ENCODE measurements around the gene TAP2. TPM values are rescaled to one million over a fixed set of nuclear protein-coding genes. Genes with fewer than 3 reads are reported as not detected.

The TAP2 gene
- total and polyA plus RNA-seq, 2 donors (not counting 1 experiment from before 2014, with no cell fraction given): 66.1 to 126 TPM

- no peaks in the 10 kb centered on the region for H3K27me3 ChIP-seq (replicated peaks in 1 of 4; ENCODE audit: control extremely low read depth in 1 of 4, control insufficient read depth in 3 of 4, insufficient read depth in 4 of 4, low read length in 3 of 4)
- peak within 1 kb of the TSS; percentile 98 to 99 for H3K27ac ChIP-seq (ENCODE audit: low read length in 2 of 2)
- peak within 1 kb of the TSS; percentile 100 for H3K27ac Mint-ChIP-seq
- no peak for TF ChIP-seq EZH2 (IDR thresholded peaks at IDR 0.05; ENCODE audit: borderline replicate concordance, insufficient read depth, low read depth, low read length, poor library complexity, severe bottlenecking)
- TF ChIP-seq, protein P1, sequence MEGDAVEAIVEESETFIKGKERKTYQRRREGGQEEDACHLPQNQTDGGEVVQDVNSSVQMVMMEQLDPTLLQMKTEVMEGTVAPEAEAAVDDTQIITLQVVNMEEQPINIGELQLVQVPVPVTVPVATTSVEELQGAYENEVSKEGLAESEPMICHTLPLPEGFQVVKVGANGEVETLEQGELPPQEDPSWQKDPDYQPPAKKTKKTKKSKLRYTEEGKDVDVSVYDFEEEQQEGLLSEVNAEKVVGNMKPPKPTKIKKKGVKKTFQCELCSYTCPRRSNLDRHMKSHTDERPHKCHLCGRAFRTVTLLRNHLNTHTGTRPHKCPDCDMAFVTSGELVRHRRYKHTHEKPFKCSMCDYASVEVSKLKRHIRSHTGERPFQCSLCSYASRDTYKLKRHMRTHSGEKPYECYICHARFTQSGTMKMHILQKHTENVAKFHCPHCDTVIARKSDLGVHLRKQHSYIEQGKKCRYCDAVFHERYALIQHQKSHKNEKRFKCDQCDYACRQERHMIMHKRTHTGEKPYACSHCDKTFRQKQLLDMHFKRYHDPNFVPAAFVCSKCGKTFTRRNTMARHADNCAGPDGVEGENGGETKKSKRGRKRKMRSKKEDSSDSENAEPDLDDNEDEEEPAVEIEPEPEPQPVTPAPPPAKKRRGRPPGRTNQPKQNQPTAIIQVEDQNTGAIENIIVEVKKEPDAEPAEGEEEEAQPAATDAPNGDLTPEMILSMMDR (IDR thresholded peaks at IDR 0.05): peak; percentile 81
- peak; percentile 98 for DNase-seq
- peaks cover 60 to 63% of the 10 kb centered on the region in 2 donors for H3K4me1 ChIP-seq (ENCODE audit: control insufficient read depth in 2 of 2, insufficient read depth in 2 of 2, low read length in 2 of 2)
- H3K4me3 Mint-ChIP-seq: peak within 1 kb of the TSS; percentile 99
- CTCF ChIA-PET: interaction anchor here (0.6 to 8.1 kb wide), 27 partner anchors 10 to 443 kb away, joined by 3 to 359 read pairs (median 5); partner anchors contain the start of genes HLA-DMA, HLA-DOB, HLA-DPA1 and PSMB8
- peaks cover 16% of the 10 kb centered on the region for H4K20me1 ChIP-seq (ENCODE audit: control insufficient read depth, insufficient read depth, low read length, poor library complexity, severe bottlenecking)
- peak within 1 kb of the TSS; percentile 91 to 98 (median 94) for H3K4me3 ChIP-seq (ENCODE audit: control extremely low read depth in 1 of 5, extremely low read depth in 1 of 5, insufficient read depth in 1 of 5, low read depth in 2 of 5, low read length in 4 of 5)
- peak; percentile 82 for ATAC-seq (ENCODE audit: low read depth)
- peak within 1 kb of the TSS; percentile 82 for H3K4me2 ChIP-seq (replicated peaks; ENCODE audit: low read depth, low read length, poor library complexity, severe bottlenecking)
- H3K9me3 ChIP-seq (ENCODE audit: control extremely low read depth in 1 of 3, control insufficient read depth in 2 of 3, insufficient read depth in 1 of 3, low read length in 2 of 3): no peaks in the 10 kb centered on the region
- peaks cover 100% of the 10 kb centered on the region for H3K79me2 ChIP-seq (ENCODE audit: control insufficient read depth, insufficient read depth, low read length)
- WGBS (ENCODE audit: insufficient coverage): under 1% methylated on average over 68 of the region's 68 CpGs
- H3K9me3 Mint-ChIP-seq (ENCODE audit: insufficient read depth): no peaks in the 10 kb centered on the region
- POLR2A ChIA-PET: interaction anchor here (0.6 to 6.4 kb wide), 21 partner anchors 11 to 1285 kb away, joined by 3 to 282 read pairs (median 4); partner anchors contain the start of genes BRD2, HLA-DMA, HLA-DOB and HLA-DPB1
- H3K4me1 Mint-ChIP-seq: peaks cover 75% of the 10 kb centered on the region
- H2AFZ ChIP-seq (ENCODE audit: insufficient read depth, low read depth, low read length, poor library complexity, severe bottlenecking): peak within 1 kb of the TSS; percentile 86
- H3K27me3 Mint-ChIP-seq: no peaks in the 10 kb centered on the region
- H3K36me3 ChIP-seq (replicated peaks in 1 of 2; ENCODE audit: control extremely low read depth in 1 of 2, control insufficient read depth in 1 of 2, extremely low read depth in 1 of 2, insufficient read depth in 2 of 2, low read length in 1 of 2): peaks cover 21 to 63% of the 10 kb centered on the region in 2 experiments
- H3K9ac ChIP-seq (ENCODE audit: low read length): peak within 1 kb of the TSS; percentile 99
- intact Hi-C loops (cut with micrococcal nuclease): loop anchor here (1.0 kb wide), 4 partner anchors 9 to 36 kb away; partner anchors contain the start of genes HLA-DOB, PSMB8 and TAP2
Measured at GRCh38 chr6:32853541-32854375, 15.2 kb upstream of the TAP2 start, which contains the start of the genes PSMB9 and TAP1. PSMB9 (plus strand) TSS chr6:32854192; CDS start chr6:32854230, 38 bp downstream. TAP1 (minus strand) TSS chr6:32853704; CDS start chr6:32853636, 68 bp downstream.
